A549 (cell line): Measurements from ENCODE around the gene SNX20. TPM values are rescaled to one million over a fixed set of nuclear protein-coding genes. Genes with fewer than 3 reads are reported as not detected.

ENCODE experiments used
- ATAC-seq, 2 experiments: fragments of 200-7000 bp in 1 of 2; fragments of >200 bp in 1 of 2; cut with Nextera tagmentation in 1 of 2; cut with Tn5 transposase in 1 of 2; 3 replicates each; pipeline versions ENCODE4 v1.8.0 to v1.9.1; 2018 to 2020; ENCODE audit warnings: mild to moderate bottlenecking in 1 of 2, moderate library complexity in 1 of 2
- CTCF ChIA-PET: fragments of 300-600 bp; sonication (Branson Sonifier 250); formaldehyde crosslinking; extraction: SDS; loops from one replicate; lab custom pipeline; 2021; ENCODE audit warnings: antibody characterized with exemption, inconsistent platforms; lab: Yijun Ruan, JAX
- POLR2A ChIA-PET: fragments of 350-600 bp; formaldehyde crosslinking; extraction: SDS; loops from one replicate; lab custom pipeline; 2021; ENCODE audit warnings: antibody characterized with exemption, inconsistent platforms; lab: Yijun Ruan, JAX
- DNase-seq, 2 experiments: peaks; one replicate each; pipeline versions ENCODE4 v3.0.0 to v3.0.0-alpha.2; 2011 to 2016; ENCODE audit warnings: low read depth in 1 of 2, low spot score in 1 of 2
- FAIRE-seq: peaks from 2 replicates; lab custom pipeline; 2011; peaks lifted over from hg19 to GRCh38; lab: Jason Lieb, UNC
- H3K27ac ChIP-seq, 2 experiments: fragments of >200 bp; sonication (Bioruptor Twin); formaldehyde crosslinking; 3 replicates each; pipeline ENCODE4 v1.5.1; 2016 to 2017
- H3K4me1 ChIP-seq: fragments of >200 bp; sonication (Bioruptor Twin); formaldehyde crosslinking; 3 replicates; pipeline ENCODE4 v1.6.1; 2016
- H3K4me2 ChIP-seq: fragments of >200 bp; sonication (Bioruptor Twin); formaldehyde crosslinking; 3 replicates; pipeline ENCODE4 v1.6.1; 2016
- H3K4me3 ChIP-seq: fragments of >200 bp; sonication (Bioruptor Twin); formaldehyde crosslinking; 3 replicates; pipeline ENCODE4 v1.5.1; 2016
- H3K9me3 ChIP-seq: fragments of >200 bp; sonication (Bioruptor Twin); formaldehyde crosslinking; 3 replicates; pipeline ENCODE4 v1.6.1; 2016
- CTCF ChIP-seq: fragments of >200 bp; sonication (Bioruptor Twin); formaldehyde crosslinking; IDR thresholded peaks from 3 replicates; pipeline ENCODE4 v1.5.1; 2016
- EHF ChIP-seq: fragments of 250-450 bp; sonication (Bioruptor Pico); IDR thresholded peaks from 2 replicates; pipeline ENCODE4 v1.5.0; 2020; ENCODE audit warnings: mild to moderate bottlenecking
- FOXS1 ChIP-seq: fragments of 250-450 bp; sonication (Bioruptor Pico); IDR thresholded peaks from 2 replicates; pipeline ENCODE4 v1.5.0; 2020; ENCODE audit warnings: mild to moderate bottlenecking, moderate library complexity
- GATA3 ChIP-seq: IDR thresholded peaks from 2 replicates; pipeline ENCODE4 v1.6.1; 2012; ENCODE audit warnings: borderline replicate concordance
- HOXA7 ChIP-seq: fragments of 250-450 bp; sonication (Bioruptor Pico); IDR thresholded peaks from 2 replicates; pipeline ENCODE4 v1.5.0; 2020; ENCODE audit warnings: mild to moderate bottlenecking, moderate library complexity
- KDM1A ChIP-seq: fragments of 200-600 bp; sonication (generic); IDR thresholded peaks from 2 replicates; pipeline ENCODE4 v1.6.1; 2016; ENCODE audit warnings: low read depth, mild to moderate bottlenecking
- MAZ ChIP-seq: fragments of 150-350 bp; IDR thresholded peaks from 2 replicates; pipeline ENCODE4 v1.6.1; 2014; ENCODE audit warnings: antibody characterized with exemption, low read depth, low read length, borderline replicate concordance
- MYC ChIP-seq: IDR thresholded peaks from 2 replicates; pipeline ENCODE4 v1.6.1; 2012; ENCODE audit warnings: mild to moderate bottlenecking, inconsistent platforms, low read length, improper control_type of control experiment, borderline replicate concordance
- NPAS2 ChIP-seq: fragments of 250-450 bp; sonication (Bioruptor Pico); IDR thresholded peaks from 2 replicates; pipeline ENCODE4 v1.8.0; 2022; ENCODE audit warnings: mild to moderate bottlenecking, moderate library complexity, borderline replicate concordance
- NR3C1 ChIP-seq: fragments of >200 bp; sonication (Bioruptor Twin); formaldehyde crosslinking; IDR thresholded peaks from 3 replicates; pipeline ENCODE4 v1.6.1; 2017
- PHF8 ChIP-seq: fragments of 200-600 bp; sonication (generic); IDR thresholded peaks from 2 replicates; pipeline ENCODE4 v1.6.1; 2016; ENCODE audit warnings: low read depth, mild to moderate bottlenecking, antibody characterized with exemption, moderate library complexity, borderline replicate concordance
- POLR2A ChIP-seq: IDR thresholded peaks from 2 replicates; pipeline ENCODE4 v1.6.1; 2012; ENCODE audit warnings: mild to moderate bottlenecking, low read length
- POLR2AphosphoS2 ChIP-seq: conservative IDR thresholded peaks from 2 replicates; pipeline ENCODE4 v1.6.1; 2012; ENCODE audit warnings: low read length, improper control_type of control experiment, inconsistent platforms
- RARB ChIP-seq: fragments of 250-450 bp; sonication (Bioruptor Pico); IDR thresholded peaks from 2 replicates; pipeline ENCODE4 v1.8.0; 2021; ENCODE audit warnings: mild to moderate bottlenecking, moderate library complexity
- ZC3H11A ChIP-seq: fragments of 450-650 bp; IDR thresholded peaks from 2 replicates; pipeline ENCODE4 v1.6.1; 2014; ENCODE audit warnings: antibody characterized with exemption, mild to moderate bottlenecking
- ZFP36 ChIP-seq: fragments of 450-650 bp; IDR thresholded peaks from 2 replicates; pipeline ENCODE4 v1.6.1; 2014; ENCODE audit warnings: borderline replicate concordance; ENCODE audit not compliant: partially characterized antibody
- ZNF302 ChIP-seq: fragments of 250-450 bp; sonication (Bioruptor Pico); IDR thresholded peaks from 2 replicates; pipeline ENCODE4 v1.9.0; 2021; ENCODE audit warnings: inconsistent platforms, mild to moderate bottlenecking, moderate library complexity
- WGBS: methylation state at CpG from one replicate; pipeline ENCODE4 v1.1.6; 2017; ENCODE audit errors: missing lambda C conversion rate; 5-methylcytosine and 5-hydroxymethylcytosine counted together
- polyA plus RNA-seq, 4 experiments: library from polyadenylated mRNA; depleted of rRNA in 3 of 4; stranded (reverse); fragments of >200 nt; fragmentation: RNase III in 1 of 4; extraction: RNeasy Plus Mini Kit Qiagen cat#74134 plus additional on column Dnase treatment in 1 of 4; gene quantifications; 2 replicates in 3 of 4; 3 replicates in 1 of 4; pipeline ENCODE4 v1.2.3, GENCODE V29; 2011 to 2017
- TF ChIP-seq, protein P1 (sequence below): fragments of 200-600 bp; sonication (generic); IDR thresholded peaks from 2 replicates; pipeline ENCODE4 v1.6.1; 2016; ENCODE audit warnings: antibody characterized with exemption, mild to moderate bottlenecking, moderate library complexity
- TF ChIP-seq, protein P2 (sequence below): IDR thresholded peaks from 2 replicates; pipeline ENCODE4 v1.6.1; 2012
- TF ChIP-seq, protein P3 (sequence below): fragments of 450-650 bp; IDR thresholded peaks from 2 replicates; pipeline ENCODE4 v1.6.1; 2014; ENCODE audit warnings: antibody characterized with exemption
- TF ChIP-seq, protein P4 (sequence below): fragments of 150-350 bp; IDR thresholded peaks from 2 replicates; pipeline ENCODE4 v1.6.1; 2014; ENCODE audit warnings: low read depth, mild to moderate bottlenecking, low read length

Gene SNX20
- polyA plus RNA-seq, 2 of the 4 experiments (the other 2 are of a cell fraction) = not detected

- CTCF ChIA-PET = interaction anchor here (0.9 to 1.8 kb wide), 2 partner anchors 31 to 34 kb away, joined by 3 to 4 read pairs; no protein-coding TSS in a partner anchor
- H3K4me3 ChIP-seq = no peak overlapping the region
- POLR2A ChIA-PET = no interaction called here
- no peaks in the 10 kb centered on the region for H3K9me3 ChIP-seq
- H3K4me1 ChIP-seq = no peaks in the 10 kb centered on the region
- ATAC-seq (peak in 1 of 2 experiments; percentile 19; a peak in 2 of 6 replicates), FAIRE-seq (no peak), DNase-seq (no peak)
- no peak for TF ChIP-seq POLR2A
- TF ChIP-seq ZFP36 = no peak
- no peak overlapping the region for H3K4me2 ChIP-seq
- no peak overlapping the region for H3K27ac ChIP-seq
- whole genome bisulfite sequencing = 24% methylated on average over 8 of the region's 8 CpGs
These were observed 49.7 kb downstream of the SNX20 start for GRCh38 chr16:50631249-50631984.

DNA sequence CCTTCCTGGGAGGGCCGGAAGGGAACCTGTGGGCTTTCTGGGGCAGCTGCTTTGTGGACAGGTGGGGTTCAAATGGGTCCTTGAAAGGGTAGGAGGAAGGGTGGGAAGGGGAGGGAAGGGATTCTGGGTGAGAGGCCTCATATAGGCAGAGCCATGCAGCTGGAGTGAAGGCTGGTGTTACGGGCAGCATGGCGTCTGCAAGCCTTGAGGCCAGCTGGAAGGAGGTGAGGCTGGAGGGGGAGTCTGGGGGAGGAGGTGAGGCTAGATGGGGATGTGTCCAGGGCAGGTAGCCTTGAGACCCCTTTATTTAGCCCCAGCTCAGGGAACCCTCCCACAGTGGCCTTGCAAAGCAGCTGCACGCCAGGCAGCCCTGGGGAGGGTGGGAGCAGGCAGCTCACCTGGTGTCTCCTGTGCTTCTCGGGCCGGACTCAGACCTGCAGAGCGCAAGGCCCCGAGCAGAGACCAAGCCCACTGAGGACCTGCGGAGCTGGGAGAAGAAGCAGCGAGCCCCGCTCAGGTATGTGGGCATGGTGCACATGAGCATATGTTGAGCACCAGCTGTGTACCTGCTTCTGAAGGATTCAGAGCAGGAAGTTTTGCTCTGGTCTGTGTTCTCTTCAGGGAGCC, 50.6 kb downstream of the SNX20 start:
- WGBS = 72% methylated on average over 5 of the region's 11 CpGs
- H3K9me3 ChIP-seq = no peaks in the 10 kb centered on the region
- H3K4me1 ChIP-seq = no peaks in the 10 kb centered on the region
- H3K27ac ChIP-seq = no peak overlapping the region
- H3K4me3 ChIP-seq = no peak overlapping the region
- TF ChIP-seq FOXS1 (CRISPR knock-in tag) (no peak), KDM1A (no peak), POLR2AphosphoS2 (no peak), PHF8 (no peak), ZC3H11A (no peak), NR3C1 (no peak), ZNF302 (no peak), MAZ (no peak), POLR2A (no peak), MYC (no peak), NPAS2 (CRISPR knock-in tag) (no peak), RARB (CRISPR knock-in tag) (no peak), HOXA7 (CRISPR knock-in tag) (no peak), GATA3 (no peak), EHF (CRISPR knock-in tag) (no peak), CTCF (no peak)
- TF ChIP-seq, protein P1, sequence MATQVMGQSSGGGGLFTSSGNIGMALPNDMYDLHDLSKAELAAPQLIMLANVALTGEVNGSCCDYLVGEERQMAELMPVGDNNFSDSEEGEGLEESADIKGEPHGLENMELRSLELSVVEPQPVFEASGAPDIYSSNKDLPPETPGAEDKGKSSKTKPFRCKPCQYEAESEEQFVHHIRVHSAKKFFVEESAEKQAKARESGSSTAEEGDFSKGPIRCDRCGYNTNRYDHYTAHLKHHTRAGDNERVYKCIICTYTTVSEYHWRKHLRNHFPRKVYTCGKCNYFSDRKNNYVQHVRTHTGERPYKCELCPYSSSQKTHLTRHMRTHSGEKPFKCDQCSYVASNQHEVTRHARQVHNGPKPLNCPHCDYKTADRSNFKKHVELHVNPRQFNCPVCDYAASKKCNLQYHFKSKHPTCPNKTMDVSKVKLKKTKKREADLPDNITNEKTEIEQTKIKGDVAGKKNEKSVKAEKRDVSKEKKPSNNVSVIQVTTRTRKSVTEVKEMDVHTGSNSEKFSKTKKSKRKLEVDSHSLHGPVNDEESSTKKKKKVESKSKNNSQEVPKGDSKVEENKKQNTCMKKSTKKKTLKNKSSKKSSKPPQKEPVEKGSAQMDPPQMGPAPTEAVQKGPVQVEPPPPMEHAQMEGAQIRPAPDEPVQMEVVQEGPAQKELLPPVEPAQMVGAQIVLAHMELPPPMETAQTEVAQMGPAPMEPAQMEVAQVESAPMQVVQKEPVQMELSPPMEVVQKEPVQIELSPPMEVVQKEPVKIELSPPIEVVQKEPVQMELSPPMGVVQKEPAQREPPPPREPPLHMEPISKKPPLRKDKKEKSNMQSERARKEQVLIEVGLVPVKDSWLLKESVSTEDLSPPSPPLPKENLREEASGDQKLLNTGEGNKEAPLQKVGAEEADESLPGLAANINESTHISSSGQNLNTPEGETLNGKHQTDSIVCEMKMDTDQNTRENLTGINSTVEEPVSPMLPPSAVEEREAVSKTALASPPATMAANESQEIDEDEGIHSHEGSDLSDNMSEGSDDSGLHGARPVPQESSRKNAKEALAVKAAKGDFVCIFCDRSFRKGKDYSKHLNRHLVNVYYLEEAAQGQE = no peak
- TF ChIP-seq, protein P2, sequence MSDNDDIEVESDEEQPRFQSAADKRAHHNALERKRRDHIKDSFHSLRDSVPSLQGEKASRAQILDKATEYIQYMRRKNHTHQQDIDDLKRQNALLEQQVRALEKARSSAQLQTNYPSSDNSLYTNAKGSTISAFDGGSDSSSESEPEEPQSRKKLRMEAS = no peak
- TF ChIP-seq, protein P3, sequence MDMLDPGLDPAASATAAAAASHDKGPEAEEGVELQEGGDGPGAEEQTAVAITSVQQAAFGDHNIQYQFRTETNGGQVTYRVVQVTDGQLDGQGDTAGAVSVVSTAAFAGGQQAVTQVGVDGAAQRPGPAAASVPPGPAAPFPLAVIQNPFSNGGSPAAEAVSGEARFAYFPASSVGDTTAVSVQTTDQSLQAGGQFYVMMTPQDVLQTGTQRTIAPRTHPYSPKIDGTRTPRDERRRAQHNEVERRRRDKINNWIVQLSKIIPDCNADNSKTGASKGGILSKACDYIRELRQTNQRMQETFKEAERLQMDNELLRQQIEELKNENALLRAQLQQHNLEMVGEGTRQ = no peak
- TF ChIP-seq, protein P4, sequence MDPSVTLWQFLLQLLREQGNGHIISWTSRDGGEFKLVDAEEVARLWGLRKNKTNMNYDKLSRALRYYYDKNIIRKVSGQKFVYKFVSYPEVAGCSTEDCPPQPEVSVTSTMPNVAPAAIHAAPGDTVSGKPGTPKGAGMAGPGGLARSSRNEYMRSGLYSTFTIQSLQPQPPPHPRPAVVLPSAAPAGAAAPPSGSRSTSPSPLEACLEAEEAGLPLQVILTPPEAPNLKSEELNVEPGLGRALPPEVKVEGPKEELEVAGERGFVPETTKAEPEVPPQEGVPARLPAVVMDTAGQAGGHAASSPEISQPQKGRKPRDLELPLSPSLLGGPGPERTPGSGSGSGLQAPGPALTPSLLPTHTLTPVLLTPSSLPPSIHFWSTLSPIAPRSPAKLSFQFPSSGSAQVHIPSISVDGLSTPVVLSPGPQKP = no peak
- no peak overlapping the region for H3K4me2 ChIP-seq
- POLR2A ChIA-PET = no interaction called here
- ATAC-seq (no peak), DNase-seq (no peak), FAIRE-seq (no peak)
- CTCF ChIA-PET = interaction anchor here (0.6 to 1.8 kb wide), 4 partner anchors 10 to 102 kb away, joined by 3 to 4 read pairs (median 4); no protein-coding TSS in a partner anchor
